ENCODE data around the gene COL6A1.

COL6A1 gene

DNA sequence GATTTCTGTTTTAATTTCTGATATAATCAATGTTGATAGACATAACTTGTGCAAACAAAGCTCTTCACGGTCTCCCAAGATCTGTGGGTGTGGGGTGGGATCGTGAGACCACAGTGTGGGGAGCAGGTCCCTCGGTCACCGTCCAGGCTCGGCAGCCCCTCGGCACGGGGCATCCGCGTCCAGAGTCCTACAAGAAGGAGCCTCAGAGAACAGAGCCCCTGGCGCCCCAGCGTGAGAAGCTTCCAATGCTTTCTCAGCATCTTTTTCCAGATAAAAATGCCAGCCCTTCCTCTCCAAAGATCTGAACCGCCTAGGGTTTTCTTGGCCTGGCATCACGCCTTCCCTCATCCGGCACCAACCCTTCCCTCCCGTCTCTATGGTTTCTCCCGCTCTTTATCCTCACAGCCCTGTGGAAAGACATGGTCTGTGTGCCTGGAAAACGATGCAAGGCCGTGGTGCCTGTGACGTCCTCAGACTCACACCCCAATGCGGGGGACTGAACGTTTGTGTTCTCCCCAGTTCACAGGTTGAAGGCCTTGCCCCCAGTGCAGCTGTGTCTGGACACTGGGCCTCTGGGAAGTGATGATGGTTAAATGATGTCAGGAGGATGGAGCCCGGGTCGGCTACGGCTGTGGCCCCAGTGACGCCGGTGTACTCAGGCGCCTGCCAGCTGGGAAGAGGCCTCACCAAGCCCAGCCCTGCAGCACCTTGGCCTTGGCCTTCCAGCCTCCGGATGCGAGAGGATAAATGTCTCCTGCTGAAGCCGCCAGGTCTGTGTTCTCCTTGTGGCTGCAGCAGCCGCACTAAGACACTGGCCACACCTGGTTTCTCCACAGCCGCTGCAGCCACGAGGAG lies 70.5 kb downstream of the COL6A1 start:
- Histone ChIP-seq H3K27ac (ENCODE audit: insufficient read depth, low read length, poor library complexity, severe bottlenecking) (no peak overlapping the region), H3K4me1 (ENCODE audit: control insufficient read depth, insufficient read depth, low read length, poor library complexity, severe bottlenecking) (no peaks in the 10 kb centered on the region)

DNA sequence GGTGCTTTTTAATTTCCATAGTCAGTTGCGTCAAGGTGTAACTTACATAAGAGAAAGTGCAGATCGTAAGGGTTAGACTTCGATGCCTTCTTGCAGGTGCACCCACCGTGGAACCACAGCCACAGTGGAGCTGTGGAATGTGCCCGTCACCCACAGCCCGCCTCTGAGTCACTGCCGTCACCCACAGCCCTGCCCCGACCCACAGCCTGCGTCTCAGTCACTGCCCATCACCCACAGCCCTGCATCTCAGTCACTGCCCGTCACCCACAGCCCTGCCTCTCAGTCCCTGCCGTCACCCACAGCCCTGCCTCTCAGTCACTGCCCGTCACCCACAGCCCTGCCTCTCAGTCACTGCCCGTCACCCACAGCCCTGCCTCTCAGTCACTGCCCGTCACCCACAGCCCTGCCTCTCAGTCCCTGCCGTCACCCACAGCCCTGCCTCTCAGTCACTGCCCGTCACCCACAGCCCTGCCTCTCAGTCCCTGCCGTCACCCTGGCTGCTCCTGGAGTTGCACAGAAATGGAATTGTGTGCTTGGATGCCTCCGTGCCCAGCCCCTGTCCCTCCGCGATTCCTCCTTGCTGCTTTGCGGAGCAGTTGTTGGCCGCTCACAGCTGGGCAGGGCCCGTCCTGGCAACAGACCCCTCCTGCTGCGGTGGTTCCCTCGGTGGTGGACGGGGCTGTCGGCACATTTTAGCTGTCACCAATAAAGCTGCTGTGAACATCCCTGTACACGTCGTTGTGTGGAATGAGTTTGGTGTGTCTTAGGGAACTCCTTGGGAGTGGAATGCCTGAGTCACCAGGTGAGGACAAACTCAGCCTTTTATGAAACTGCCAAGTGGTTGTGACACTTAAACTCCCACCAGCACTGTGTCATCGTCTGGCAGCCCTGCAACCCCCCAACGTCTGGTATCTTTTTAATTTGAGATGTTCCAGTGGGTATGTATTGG lies 71.4 kb downstream of the COL6A1 start:
- H3K4me1 ChIP-seq (ENCODE audit: control insufficient read depth, insufficient read depth, low read length, poor library complexity, severe bottlenecking) = no peaks in the 10 kb centered on the region
- no peak for DNase-seq
- H3K36me3 ChIP-seq (ENCODE audit: control insufficient read depth, insufficient read depth, low read length) = no peaks in the 10 kb centered on the region
- no peak overlapping the region for H3K27ac ChIP-seq (ENCODE audit: insufficient read depth, low read length, poor library complexity, severe bottlenecking)
- no peaks in the 10 kb centered on the region for H3K9me3 ChIP-seq (ENCODE audit: control insufficient read depth, low read length)
- H3K4me3 ChIP-seq (ENCODE audit: insufficient read depth, low read depth, low read length, poor library complexity, severe bottlenecking) = no peak overlapping the region
- H3K27me3 ChIP-seq (replicated peaks; ENCODE audit: control insufficient read depth, insufficient read depth, low read length, poor library complexity, severe bottlenecking) = peaks cover 11% of the 10 kb centered on the region

More for the DNA sequence above, 70.5 kb downstream of the COL6A1 start:
- Histone ChIP-seq H3K36me3 (ENCODE audit: control insufficient read depth, insufficient read depth, low read length) (no peaks in the 10 kb centered on the region), H3K9me3 (ENCODE audit: control insufficient read depth, low read length) (no peaks in the 10 kb centered on the region), H3K27me3 (replicated peaks; ENCODE audit: control insufficient read depth, insufficient read depth, low read length, poor library complexity, severe bottlenecking) (peaks cover 9% of the 10 kb centered on the region), H3K4me3 (ENCODE audit: insufficient read depth, low read depth, low read length, poor library complexity, severe bottlenecking) (no peak overlapping the region)
- no peak for DNase-seq

DNA sequence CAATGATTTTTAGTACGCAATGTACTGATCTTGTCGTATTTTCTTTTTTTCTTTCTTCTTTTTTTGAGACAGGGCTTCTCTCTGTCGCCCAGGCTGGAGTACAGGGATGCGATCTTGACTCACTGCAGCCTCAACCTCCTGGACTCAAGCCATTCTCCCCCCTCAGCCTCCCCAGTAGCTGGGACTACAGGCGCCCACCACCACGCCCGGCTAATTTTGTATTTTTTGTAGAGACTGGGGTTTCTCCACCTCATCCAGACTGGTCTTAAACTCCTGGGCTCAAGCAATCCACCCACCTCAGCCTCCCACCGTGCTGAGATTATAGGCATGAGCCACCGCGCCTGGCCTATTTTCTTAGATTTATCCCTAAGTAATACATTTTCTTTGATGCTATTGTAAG lies 72.5 kb downstream of the COL6A1 start:
- Histone ChIP-seq H3K27ac (ENCODE audit: insufficient read depth, low read length, poor library complexity, severe bottlenecking) (no peak overlapping the region), H3K36me3 (ENCODE audit: control insufficient read depth, insufficient read depth, low read length) (no peaks in the 10 kb centered on the region), H3K9me3 (ENCODE audit: control insufficient read depth, low read length) (no peaks in the 10 kb centered on the region), H3K4me3 (ENCODE audit: insufficient read depth, low read depth, low read length, poor library complexity, severe bottlenecking) (no peak overlapping the region), H3K27me3 (replicated peaks; ENCODE audit: control insufficient read depth, insufficient read depth, low read length, poor library complexity, severe bottlenecking) (peaks cover 11% of the 10 kb centered on the region), H3K4me1 (ENCODE audit: control insufficient read depth, insufficient read depth, low read length, poor library complexity, severe bottlenecking) (no peaks in the 10 kb centered on the region)
- DNase-seq = no peak

DNA sequence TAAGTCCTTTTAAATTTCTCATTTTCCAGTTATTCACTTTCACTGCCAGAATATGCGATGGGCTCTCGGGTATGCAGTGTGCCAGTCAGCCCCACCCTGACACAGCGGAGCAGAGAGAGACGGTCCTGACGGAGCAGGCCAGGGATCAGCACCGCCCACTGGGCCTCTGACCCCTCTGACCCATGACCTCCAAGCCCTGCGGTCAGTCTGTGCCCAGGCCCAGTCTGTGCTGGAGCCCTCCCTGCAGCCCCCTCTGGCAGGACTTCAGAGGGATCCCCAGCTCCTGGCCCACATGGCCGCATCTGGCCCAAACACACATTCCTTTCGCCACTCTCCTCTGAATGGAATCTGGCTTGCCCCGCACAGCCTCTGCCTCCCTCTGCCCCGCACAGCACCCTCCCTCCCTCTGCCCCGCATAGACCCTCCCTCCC lies 72.9 kb downstream of the COL6A1 start:
- Histone ChIP-seq H3K9me3 (ENCODE audit: control insufficient read depth, low read length) (no peaks in the 10 kb centered on the region), H3K4me1 (ENCODE audit: control insufficient read depth, insufficient read depth, low read length, poor library complexity, severe bottlenecking) (no peaks in the 10 kb centered on the region), H3K27ac (ENCODE audit: insufficient read depth, low read length, poor library complexity, severe bottlenecking) (no peak overlapping the region), H3K4me3 (ENCODE audit: insufficient read depth, low read depth, low read length, poor library complexity, severe bottlenecking) (no peak overlapping the region), H3K36me3 (ENCODE audit: control insufficient read depth, insufficient read depth, low read length) (no peaks in the 10 kb centered on the region), H3K27me3 (replicated peaks; ENCODE audit: control insufficient read depth, insufficient read depth, low read length, poor library complexity, severe bottlenecking) (peaks cover 11% of the 10 kb centered on the region)
- no peak for DNase-seq
